Ovary (tissue), 9 donors: ENCODE measurements around the gene SMC3. TPM values are rescaled to one million over a fixed set of nuclear protein-coding genes. Genes with fewer than 3 reads are reported as not detected.

Experiments
- DNase-seq, 5 donors: peaks; one replicate each; pipeline ENCODE4 v3.0.0-alpha.2; 2019 to 2020
- H3K27ac ChIP-seq, 2 donors: fragments of 200-600 bp; one replicate each; pipeline versions ENCODE4 v1.5.1 to v1.8.0; 2019 to 2022
- H3K27me3 ChIP-seq: fragments of 200-600 bp; one replicate; pipeline ENCODE4 v1.8.0; 2022
- H3K36me3 ChIP-seq: fragments of 200-600 bp; sonication (generic); one replicate; pipeline ENCODE4 v1.5.1; 2019
- H3K4me1 ChIP-seq: one replicate; pipeline ENCODE4 v1.8.1; 2013; ENCODE audit warnings: mild to moderate bottlenecking, moderate library complexity; ENCODE audit not compliant: insufficient read depth
- H3K4me3 ChIP-seq: fragments of 200-600 bp; sonication (generic); one replicate; pipeline ENCODE4 v1.5.1; 2017
- H3K9me3 ChIP-seq, 2 donors: fragments of 200-600 bp in 1 of 2; sonication (generic) in 1 of 2; one replicate each; pipeline versions ENCODE4 v1.5.1 to v1.8.1; 2013 to 2019; ENCODE audit warnings: mild to moderate bottlenecking in 1 of 2, moderate library complexity in 1 of 2
- CTCF ChIP-seq, 3 donors: fragments of 450-650 bp in 2 of 3; fragments of 200-600 bp in 1 of 3; IDR thresholded peaks; one replicate each; pipeline versions ENCODE4 v1.5.1 to v1.8.0; 2016 to 2022; ENCODE audit warnings: antibody characterized with exemption in 3 of 3, mild to moderate bottlenecking in 1 of 3
- EP300 ChIP-seq: sonication (generic); formaldehyde crosslinking; IDR thresholded peaks from one replicate; pipeline ENCODE4 v1.6.1; 2017; ENCODE audit warnings: antibody characterized with exemption
- POLR2A ChIP-seq: fragments of 450-650 bp; IDR thresholded peaks from one replicate; pipeline ENCODE4 v1.6.1; 2017; ENCODE audit warnings: antibody characterized with exemption, mild to moderate bottlenecking, moderate library complexity
- WGBS, 3 donors: extraction: QIAGEN DNeasy Blood & Tissue Kit in 1 of 3; methylation state at CpG; one replicate each; pipeline versions ENCODE4 v1.1.5 to v1.1.7; 2013 to 2017; 5-methylcytosine and 5-hydroxymethylcytosine counted together
- intact Hi-C, 4 donors: fragments of 100-400 bp; cut with DNase I; formaldehyde crosslinking; loops; one replicate each; pipeline versions ENCODE4 v1.11.0 to v1.15.1; 2022 to 2023
- polyA plus RNA-seq, 2 donors: library from polyadenylated mRNA; stranded (reverse); fragments of 200-250 nt in 1 of 2; fragments of 350-450 nt in 1 of 2; fragmentation: Illumina TruSeq in 1 of 2; extraction: RNeasy Lipid Tissue Mini Kit (QIAGEN cat#74804) in 1 of 2; gene quantifications; one replicate each; pipeline ENCODE4 v1.2.3, GENCODE V29; 2013 to 2014
- small RNA-seq: library from RNA; depleted of rRNA; stranded (forward); fragments of <200 nt; gene quantifications from one replicate; pipeline ENCODE3, GENCODE V24; 2016
- total RNA-seq, 7 donors: library from RNA; depleted of rRNA in 2 of 7; stranded (reverse); fragments of >200 nt in 2 of 7; fragmentation: NEBNext Ultra II Directional in 3 of 7; extraction: Animal tissue kit (Norgen Biotek cat#: 25700) in 3 of 7; gene quantifications; one replicate each; pipeline versions ENCODE4 v1.1.0 to v1.2.4, GENCODE V29; 2016 to 2023
- donor health status: DM: no; HTN: no; CAD: no; lungs with moderate emphysema.
- donor health status: DM: no; HTN: no; CAD: no.
- donor health status: Bipolar disorder and iron deficiency.
- donor health status: DM: yes; HTN: yes; CAD: no.
- donor health status: DM: no; HTN: no; CAD: no.
- donor health status: DM: yes; HTN: yes; CAD: no.

SMC3 gene
- total and polyA plus RNA-seq, 9 donors = 23.1 to 49.1 (median 37.1) TPM

GRCh38 chr10:110649347-110650264 lies 82.1 kb downstream of the SMC3 start:
- no peak overlapping the region for H3K4me3 ChIP-seq
- no peaks in the 10 kb centered on the region for H3K27me3 ChIP-seq
- H3K27ac ChIP-seq = no peak overlapping the region
- WGBS, 3 donors = 51 to 64% (median 52%) methylated on average over 6 of the region's 6 CpGs
- H3K9me3 ChIP-seq = no peaks in the 10 kb centered on the region
- intact Hi-C loops = no loop called here
- TF ChIP-seq EP300 = no peak
- TF ChIP-seq CTCF (IDR thresholded peaks at IDR 0.05) = no peak
- TF ChIP-seq POLR2A = no peak
- H3K4me1 ChIP-seq = no peaks in the 10 kb centered on the region
- no peaks in the 10 kb centered on the region for H3K36me3 ChIP-seq
- no peak for DNase-seq

- Histone ChIP-seq H3K4me1 (no peaks in the 10 kb centered on the region), H3K9me3 (no peaks in the 10 kb centered on the region), H3K36me3 (no peaks in the 10 kb centered on the region), H3K4me3 (no peak overlapping the region), H3K27ac (no peak overlapping the region), H3K27me3 (no peaks in the 10 kb centered on the region)
- 61 to 72% (median 65%) methylated on average over 1 of the region's 1 CpG for WGBS, 3 donors
- no peak for TF ChIP-seq EP300
- DNase-seq = no peak
- intact Hi-C loops = no loop called here
Measured at GRCh38 chr10:110650265-110650668, 82.8 kb downstream of the SMC3 start.

GRCh38 chr10:110651044-110651958 lies 83.8 kb downstream of the SMC3 start:
- Histone ChIP-seq H3K27me3 (no peaks in the 10 kb centered on the region), H3K27ac (no peak overlapping the region), H3K9me3 (no peaks in the 10 kb centered on the region), H3K4me1 (no peaks in the 10 kb centered on the region), H3K4me3 (no peak overlapping the region), H3K36me3 (no peaks in the 10 kb centered on the region)
- no peak for TF ChIP-seq EP300
- no peak for TF ChIP-seq POLR2A
- no peak for TF ChIP-seq CTCF (IDR thresholded peaks at IDR 0.05)
- intact Hi-C loops = no loop called here
- DNase-seq = no peak
- 53 to 62% (median 61%) methylated on average over 12 of the region's 12 CpGs for WGBS, 3 donors

GRCh38 chr10:110652475-110653118 lies 85.1 kb downstream of the SMC3 start:
- Histone ChIP-seq H3K9me3 (no peaks in the 10 kb centered on the region), H3K36me3 (no peaks in the 10 kb centered on the region), H3K4me1 (no peaks in the 10 kb centered on the region), H3K27me3 (no peaks in the 10 kb centered on the region), H3K4me3 (no peak overlapping the region), H3K27ac (no peak overlapping the region)
- TF ChIP-seq CTCF (IDR thresholded peaks at IDR 0.05) (no peak), EP300 (no peak), POLR2A (no peak)
- no peak for DNase-seq
- 66 to 76% (median 75%) methylated on average over 6 of the region's 6 CpGs for WGBS, 3 donors
- intact Hi-C loops = no loop called here

Small RNAs within 50 kb of the gene (small RNA-seq; reads per million reads assigned to genes)
- gene RF00019 = not detected

Other genes with a start within 250 kb of the SMC3 start
- gene DUSP5, start 69.8 kb upstream of the SMC3 start, total RNA-seq = 10 to 100 TPM in 3 of 7 donors, 1 to 10 TPM in 4; 2.5 to 21.6 (median 6.2) TPM
- 10 to 100 TPM in 1 of 2 donors, 1 to 10 TPM in 1; 5.4 to 11.2 TPM for gene DUSP5, start 69.8 kb upstream of the SMC3 start, polyA plus RNA-seq
- gene RBM20, start 76.6 kb downstream of the SMC3 start, total RNA-seq = 1 to 10 TPM in 6 of 7 donors, under 1 TPM in 1; 0.96 to 4.9 (median 3.6) TPM
- gene RBM20, start 76.6 kb downstream of the SMC3 start, polyA plus RNA-seq = 1 to 10 TPM; 2.4 to 3.9 TPM